ENCODE results near the gene MTCL3.

Gene MTCL3

DNA sequence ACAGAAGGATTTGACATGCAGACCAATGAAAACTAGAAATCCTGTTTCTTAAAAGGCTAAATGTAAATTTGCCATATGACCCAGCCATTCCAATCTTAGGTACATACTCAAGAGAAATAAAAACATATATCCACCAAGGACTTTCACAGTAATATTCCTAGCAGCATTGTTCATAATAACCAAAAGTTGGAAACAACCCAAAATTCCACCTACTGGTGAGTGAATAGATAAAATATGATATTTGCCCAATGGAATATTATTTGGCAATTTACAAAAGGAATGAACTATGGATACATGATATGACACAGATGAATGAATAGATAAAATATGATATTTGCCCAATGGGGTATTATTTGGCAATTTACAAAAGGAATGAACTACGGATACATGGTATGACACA, 22.7 kb downstream of the MTCL3 start:
- no peaks in the 10 kb centered on the region for H3K9me3 Mint-ChIP-seq
- H3K36me3 Mint-ChIP-seq (ENCODE audit: insufficient read depth): peaks cover 5% of the 10 kb centered on the region
- ATAC-seq: no peak
- no peaks in the 10 kb centered on the region for H3K27me3 Mint-ChIP-seq (ENCODE audit: low read depth)
- peaks cover 2% of the 10 kb centered on the region for H3K4me1 Mint-ChIP-seq (ENCODE audit: low read depth)
- H3K4me3 Mint-ChIP-seq: no peak overlapping the region
- DNase-seq: no peak

DNA sequence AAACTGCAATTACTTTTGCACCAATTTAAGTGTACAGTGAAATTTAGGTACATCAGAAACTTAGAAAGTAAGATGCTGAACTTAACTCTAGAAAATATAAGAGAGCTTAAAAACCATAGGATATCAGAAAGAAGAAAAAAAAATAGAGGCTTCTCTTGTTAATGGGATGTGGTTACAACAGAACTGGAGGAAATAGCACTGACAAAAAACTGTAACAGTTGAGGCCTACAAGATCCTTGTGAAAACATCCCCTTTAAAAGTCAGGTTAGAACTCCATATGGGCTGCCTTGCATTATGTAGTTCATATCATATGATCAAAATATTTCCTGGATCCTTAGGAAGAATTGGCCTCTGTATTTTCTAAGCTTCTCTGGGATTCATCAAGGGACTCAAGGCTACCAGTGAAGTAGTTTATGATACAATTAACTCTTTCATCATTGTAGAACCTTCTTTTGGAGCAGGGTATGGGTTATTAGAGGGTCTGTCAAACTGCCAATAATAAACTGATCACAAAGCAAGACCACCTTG, 24.8 kb downstream of the MTCL3 start:
- Mint-ChIP-seq H3K36me3 (ENCODE audit: insufficient read depth) (peaks cover 5% of the 10 kb centered on the region), H3K27me3 (ENCODE audit: low read depth) (no peaks in the 10 kb centered on the region), H3K4me1 (ENCODE audit: low read depth) (peaks cover 2% of the 10 kb centered on the region), H3K4me3 (no peak overlapping the region), H3K9me3 (no peaks in the 10 kb centered on the region)
- no peak for DNase-seq
- ATAC-seq: no peak

DNA sequence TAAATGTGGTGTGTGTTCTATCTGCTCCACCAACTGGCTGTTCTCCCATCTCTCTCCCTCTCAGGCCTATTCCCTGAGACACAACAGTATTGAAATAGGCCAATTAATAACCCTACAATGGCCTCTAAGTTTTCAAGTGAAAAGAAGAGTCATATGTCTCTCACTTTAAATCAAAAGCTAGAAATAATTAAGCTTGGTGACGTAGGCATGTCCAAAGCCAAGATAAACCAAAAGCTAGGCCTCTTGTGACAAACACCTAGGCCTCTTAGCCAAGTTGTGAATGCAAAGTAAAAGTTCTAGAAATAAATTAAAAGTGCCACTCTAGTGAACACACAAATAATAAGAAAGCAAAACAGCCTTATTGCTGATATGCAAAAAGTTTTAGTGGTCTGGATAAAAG, 29.9 kb downstream of the MTCL3 start:
- Mint-ChIP-seq H3K4me1 (ENCODE audit: low read depth) (peaks cover 18% of the 10 kb centered on the region), H3K27me3 (ENCODE audit: low read depth) (no peaks in the 10 kb centered on the region)

DNA sequence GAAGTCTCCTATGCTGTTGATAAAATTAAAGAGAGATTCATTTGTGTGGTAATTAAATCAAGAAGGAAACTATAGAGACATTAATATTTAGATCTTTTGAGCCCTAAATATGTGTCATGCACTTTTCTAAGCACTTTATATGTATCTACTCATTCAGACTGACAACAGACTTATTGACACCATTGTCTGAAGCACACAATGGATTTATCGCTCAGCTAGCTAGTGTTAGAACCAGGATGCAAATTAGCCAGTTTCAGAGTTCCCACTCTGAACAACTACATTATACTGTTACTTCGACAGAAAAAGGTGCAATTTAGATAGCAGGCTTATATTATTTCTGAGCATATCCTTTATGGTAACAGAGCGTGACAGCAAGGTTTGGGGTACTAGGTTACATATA, 32.2 kb downstream of the MTCL3 start:
- Mint-ChIP-seq H3K27me3 (ENCODE audit: low read depth) (no peaks in the 10 kb centered on the region), H3K4me1 (ENCODE audit: low read depth) (peaks cover 25% of the 10 kb centered on the region), H3K4me3 (no peak overlapping the region), H3K36me3 (ENCODE audit: insufficient read depth) (peaks cover 6% of the 10 kb centered on the region), H3K9me3 (peaks cover 6% of the 10 kb centered on the region)
- ATAC-seq (no peak), DNase-seq (no peak)

More for the DNA sequence above, 29.9 kb downstream of the MTCL3 start:
- Mint-ChIP-seq H3K36me3 (ENCODE audit: insufficient read depth) (peaks cover 5% of the 10 kb centered on the region), H3K9me3 (peaks cover 6% of the 10 kb centered on the region), H3K4me3 (no peak overlapping the region)
- no peak for DNase-seq
- ATAC-seq: no peak

DNA sequence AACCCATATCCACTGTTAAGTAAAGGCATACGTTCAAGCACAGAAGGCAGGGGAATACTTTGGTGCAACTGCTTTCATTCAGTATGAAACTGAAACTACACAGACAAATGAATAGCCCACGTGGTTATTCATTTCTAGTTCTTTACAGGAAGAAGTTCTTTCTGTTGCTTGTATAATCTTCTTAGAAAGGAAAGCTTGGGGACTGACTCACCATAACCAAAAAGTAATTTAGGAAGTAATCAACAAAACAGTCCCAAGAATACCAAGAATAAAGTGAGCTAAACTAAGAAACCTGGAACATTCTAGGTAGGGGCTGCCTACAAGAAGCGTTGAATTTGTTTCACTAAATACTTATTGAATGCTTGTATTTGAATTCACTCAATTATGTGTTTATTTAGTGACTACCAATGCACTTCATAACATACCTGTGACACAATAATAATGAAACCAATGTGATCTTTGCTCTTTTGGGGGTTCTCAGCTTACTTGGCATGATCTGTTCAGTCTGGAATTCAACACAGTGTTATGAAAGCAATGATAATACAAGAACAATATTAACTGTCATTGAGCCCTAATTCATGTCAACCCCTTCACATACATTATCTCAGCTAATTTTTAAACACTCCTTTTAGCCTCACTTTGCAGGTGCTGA, 34.8 kb downstream of the MTCL3 start:
- DNase-seq (no peak), ATAC-seq (peak; percentile 87 to 90)

DNA sequence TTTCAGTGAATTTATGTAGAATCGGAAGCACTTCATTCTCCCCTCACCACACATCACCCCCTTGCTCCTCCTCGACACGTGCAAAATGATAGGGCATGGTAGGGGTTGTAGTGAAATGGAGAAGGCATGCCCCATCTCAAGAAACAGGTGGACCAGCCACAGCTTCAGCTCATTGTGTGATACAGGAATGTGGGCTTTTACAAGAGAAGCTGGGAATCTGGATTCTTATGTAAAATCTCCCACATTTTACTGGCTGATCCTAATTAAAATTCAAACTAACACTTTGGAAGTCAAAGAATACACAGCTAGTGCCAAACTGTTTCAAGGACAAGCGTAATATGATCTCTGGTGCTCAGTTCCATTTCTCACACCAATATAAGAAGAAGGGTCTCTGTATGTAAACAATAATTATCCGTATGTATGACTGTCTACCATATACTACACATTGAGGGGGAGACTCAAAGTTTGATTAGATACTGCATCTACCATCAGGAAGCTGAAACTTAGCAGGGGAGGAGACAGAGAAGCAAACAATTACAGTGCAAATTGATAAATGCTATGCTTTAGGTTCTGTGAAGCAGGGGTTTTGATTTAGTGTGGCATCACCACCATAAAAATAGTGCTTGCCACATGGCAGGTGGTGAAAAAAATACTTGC, 35.6 kb downstream of the MTCL3 start:
- peak in 1 of 2 donors; percentile 2 for ATAC-seq
- no peaks in the 10 kb centered on the region for H3K27me3 Mint-ChIP-seq (ENCODE audit: low read depth)
- no peak for DNase-seq
- H3K9me3 Mint-ChIP-seq: peaks cover 6% of the 10 kb centered on the region
- H3K36me3 Mint-ChIP-seq (ENCODE audit: insufficient read depth): peaks cover 6% of the 10 kb centered on the region
- peak overlapping the region; percentile 65 for H3K4me3 Mint-ChIP-seq
- H3K4me1 Mint-ChIP-seq (ENCODE audit: low read depth): peaks cover 25% of the 10 kb centered on the region

More for the DNA sequence above, 34.8 kb downstream of the MTCL3 start:
- H3K36me3 Mint-ChIP-seq (ENCODE audit: insufficient read depth): peaks cover 6% of the 10 kb centered on the region
- H3K27me3 Mint-ChIP-seq (ENCODE audit: low read depth): no peaks in the 10 kb centered on the region
- peaks cover 25% of the 10 kb centered on the region for H3K4me1 Mint-ChIP-seq (ENCODE audit: low read depth)
- H3K4me3 Mint-ChIP-seq: peak overlapping the region; percentile 65
- H3K9me3 Mint-ChIP-seq: peaks cover 6% of the 10 kb centered on the region

DNA sequence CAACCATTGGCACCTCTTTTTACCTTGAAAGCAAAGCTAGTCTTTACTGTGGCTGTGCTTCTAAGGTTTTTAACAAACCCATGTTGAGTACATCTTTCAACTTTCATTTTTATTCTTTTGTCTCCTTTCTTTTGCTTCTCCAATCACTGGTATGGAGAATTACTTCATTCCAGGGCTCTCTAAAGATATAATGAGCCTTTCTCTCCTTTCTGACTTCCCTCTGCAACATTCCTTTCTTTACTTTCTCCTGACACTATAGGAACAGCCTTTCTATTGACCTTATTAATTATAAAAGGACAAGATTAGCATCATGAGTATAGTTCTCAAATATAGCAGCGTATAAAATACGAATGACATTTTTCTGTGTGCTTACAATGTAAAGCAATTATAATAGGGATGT, 36.8 kb downstream of the MTCL3 start:
- peaks cover 16% of the 10 kb centered on the region for H3K36me3 Mint-ChIP-seq (ENCODE audit: insufficient read depth)
- H3K27me3 Mint-ChIP-seq (ENCODE audit: low read depth): no peaks in the 10 kb centered on the region
- DNase-seq: no peak
- no peak overlapping the region for H3K4me3 Mint-ChIP-seq
- H3K4me1 Mint-ChIP-seq (ENCODE audit: low read depth): peaks cover 25% of the 10 kb centered on the region
- no peak for ATAC-seq
- peaks cover 6% of the 10 kb centered on the region for H3K9me3 Mint-ChIP-seq

DNA sequence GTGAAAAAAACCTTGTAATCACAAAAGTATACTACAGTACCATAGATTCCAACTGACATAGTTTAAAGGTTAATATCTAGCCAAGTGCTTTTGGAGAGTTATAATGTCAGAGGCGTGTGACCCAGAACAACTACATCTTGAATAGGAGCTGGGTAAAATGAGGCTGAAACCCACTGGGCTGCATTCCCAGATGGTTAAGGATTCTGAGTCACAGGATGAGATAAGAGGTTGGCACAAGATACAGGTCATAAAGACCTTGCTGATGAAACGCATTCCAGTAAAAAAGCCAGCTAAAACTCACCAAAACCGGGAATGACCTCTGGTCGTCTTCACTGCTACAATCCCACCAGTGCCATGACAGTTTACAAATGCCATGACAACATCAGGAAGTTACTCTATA, 37.5 kb downstream of the MTCL3 start:
- ATAC-seq: no peak
- H3K27me3 Mint-ChIP-seq (ENCODE audit: low read depth): no peaks in the 10 kb centered on the region
- peaks cover 25% of the 10 kb centered on the region for H3K4me1 Mint-ChIP-seq (ENCODE audit: low read depth)
- DNase-seq: no peak
- H3K9me3 Mint-ChIP-seq: peaks cover 6% of the 10 kb centered on the region
- H3K4me3 Mint-ChIP-seq: no peak overlapping the region
- peaks cover 16% of the 10 kb centered on the region for H3K36me3 Mint-ChIP-seq (ENCODE audit: insufficient read depth)

DNA sequence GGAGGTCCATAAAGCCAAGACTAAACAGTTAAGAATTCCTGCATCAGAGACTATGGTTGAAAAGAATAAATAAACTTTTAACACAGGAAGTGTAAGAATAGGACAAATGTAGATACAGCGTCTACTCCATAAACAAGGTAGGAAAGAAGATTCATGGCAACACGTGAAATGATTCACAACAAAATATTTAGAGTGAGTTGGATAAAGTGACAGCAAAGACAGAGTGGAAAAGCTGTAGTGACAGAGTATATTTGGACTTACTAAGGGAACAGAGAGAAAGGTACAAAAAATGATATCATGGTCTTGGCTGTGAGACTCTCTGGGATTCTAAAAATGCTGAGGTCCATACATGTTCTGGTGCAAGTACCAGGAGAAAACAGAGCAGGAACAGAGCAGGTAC, 38.0 kb downstream of the MTCL3 start:
- ATAC-seq (no peak), DNase-seq (no peak)
- Mint-ChIP-seq H3K36me3 (ENCODE audit: insufficient read depth) (peaks cover 20% of the 10 kb centered on the region), H3K27me3 (ENCODE audit: low read depth) (no peaks in the 10 kb centered on the region), H3K4me3 (no peak overlapping the region), H3K9me3 (peaks cover 6% of the 10 kb centered on the region), H3K4me1 (ENCODE audit: low read depth) (peaks cover 25% of the 10 kb centered on the region)

DNA sequence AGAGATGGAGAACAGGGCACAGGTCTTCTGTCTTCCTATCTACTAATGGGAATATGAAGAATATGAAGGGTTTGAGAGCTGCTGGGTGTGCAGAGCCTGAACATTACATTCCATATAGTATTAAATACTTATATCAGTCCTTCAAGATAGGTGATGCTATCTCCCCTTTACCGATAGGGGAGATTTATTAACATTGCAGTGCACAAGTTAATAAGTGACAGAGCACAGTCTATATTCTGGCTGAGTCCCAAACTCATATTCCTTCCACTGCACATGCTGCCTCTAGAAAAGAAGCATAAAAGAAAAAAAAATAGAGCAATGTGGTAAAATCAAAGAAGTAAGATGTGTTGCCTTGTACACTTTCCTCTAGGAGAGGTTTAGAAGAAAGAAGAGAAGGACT, 41.5 kb downstream of the MTCL3 start:
- Mint-ChIP-seq H3K9me3 (no peaks in the 10 kb centered on the region), H3K36me3 (ENCODE audit: insufficient read depth) (peaks cover 25% of the 10 kb centered on the region)

DNA sequence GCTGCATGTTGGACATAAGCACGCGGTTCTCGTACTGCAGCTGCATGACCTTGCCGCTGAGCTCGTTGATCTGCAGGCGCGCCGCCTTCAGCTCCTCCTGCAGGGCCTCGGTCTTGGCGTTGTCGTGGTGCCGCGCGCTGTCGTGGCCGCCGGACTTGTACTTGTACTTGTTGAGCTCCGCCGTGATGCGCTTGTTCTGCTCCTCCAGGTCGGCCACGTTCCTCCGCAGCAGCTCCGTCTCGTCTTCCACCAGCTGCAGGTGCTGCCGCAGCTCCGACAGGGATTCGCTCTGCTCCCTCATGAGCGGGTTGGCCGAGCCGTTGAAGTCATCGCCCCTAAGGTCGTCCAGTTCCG, 43.3 kb downstream of the MTCL3 start:
- Mint-ChIP-seq H3K4me3 (no peak overlapping the region), H3K36me3 (ENCODE audit: insufficient read depth) (peaks cover 20% of the 10 kb centered on the region), H3K27me3 (ENCODE audit: low read depth) (peaks cover 1% of the 10 kb centered on the region), H3K9me3 (no peaks in the 10 kb centered on the region), H3K4me1 (ENCODE audit: low read depth) (no peaks in the 10 kb centered on the region)
- DNase-seq (no peak), ATAC-seq (no peak)

More for the DNA sequence above, 41.5 kb downstream of the MTCL3 start:
- Mint-ChIP-seq H3K27me3 (ENCODE audit: low read depth) (peaks cover 1% of the 10 kb centered on the region), H3K4me3 (no peak overlapping the region), H3K4me1 (ENCODE audit: low read depth) (no peaks in the 10 kb centered on the region)
- DNase-seq: no peak
- no peak for ATAC-seq

DNA sequence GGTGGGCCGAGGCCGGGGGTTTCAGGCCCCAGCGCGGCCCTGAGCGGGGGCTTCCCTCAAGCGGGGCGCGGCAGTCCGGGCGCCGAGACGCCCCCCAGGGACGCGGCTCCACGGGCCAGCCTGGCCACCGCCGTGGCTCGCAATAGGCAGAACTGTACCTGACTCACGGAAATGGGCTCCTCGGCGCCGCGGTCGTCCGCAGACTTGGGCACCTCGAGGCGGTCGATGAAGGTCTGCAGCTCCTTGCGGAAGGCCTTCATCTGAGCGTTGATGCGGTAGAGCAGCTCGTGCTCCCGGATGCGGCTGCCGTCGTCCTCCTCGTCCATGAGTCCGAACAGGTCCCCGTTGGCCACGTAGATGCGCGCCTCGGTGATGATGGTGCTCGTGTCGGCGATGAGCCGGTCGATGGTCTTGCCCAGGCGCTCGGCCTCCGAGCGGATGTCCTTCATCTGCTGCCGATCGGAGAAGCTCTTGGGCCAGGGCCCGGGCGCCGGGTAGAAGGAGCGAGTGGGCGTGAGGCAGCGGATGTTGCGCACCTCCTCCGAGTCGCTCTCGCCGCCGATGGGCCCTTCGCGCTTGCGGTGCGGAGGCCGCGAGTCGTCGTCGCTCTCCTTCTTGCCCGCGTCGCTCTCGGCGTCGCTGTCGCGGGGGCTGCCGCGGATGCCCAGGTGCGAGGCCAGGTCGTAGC, 43.9 kb downstream of the MTCL3 start:
- DNase-seq: no peak
- Mint-ChIP-seq H3K9me3 (no peaks in the 10 kb centered on the region), H3K4me1 (ENCODE audit: low read depth) (no peaks in the 10 kb centered on the region), H3K27me3 (ENCODE audit: low read depth) (peaks cover 1% of the 10 kb centered on the region), H3K36me3 (ENCODE audit: insufficient read depth) (peaks cover 20% of the 10 kb centered on the region), H3K4me3 (no peak overlapping the region)
- no peak for ATAC-seq

DNA sequence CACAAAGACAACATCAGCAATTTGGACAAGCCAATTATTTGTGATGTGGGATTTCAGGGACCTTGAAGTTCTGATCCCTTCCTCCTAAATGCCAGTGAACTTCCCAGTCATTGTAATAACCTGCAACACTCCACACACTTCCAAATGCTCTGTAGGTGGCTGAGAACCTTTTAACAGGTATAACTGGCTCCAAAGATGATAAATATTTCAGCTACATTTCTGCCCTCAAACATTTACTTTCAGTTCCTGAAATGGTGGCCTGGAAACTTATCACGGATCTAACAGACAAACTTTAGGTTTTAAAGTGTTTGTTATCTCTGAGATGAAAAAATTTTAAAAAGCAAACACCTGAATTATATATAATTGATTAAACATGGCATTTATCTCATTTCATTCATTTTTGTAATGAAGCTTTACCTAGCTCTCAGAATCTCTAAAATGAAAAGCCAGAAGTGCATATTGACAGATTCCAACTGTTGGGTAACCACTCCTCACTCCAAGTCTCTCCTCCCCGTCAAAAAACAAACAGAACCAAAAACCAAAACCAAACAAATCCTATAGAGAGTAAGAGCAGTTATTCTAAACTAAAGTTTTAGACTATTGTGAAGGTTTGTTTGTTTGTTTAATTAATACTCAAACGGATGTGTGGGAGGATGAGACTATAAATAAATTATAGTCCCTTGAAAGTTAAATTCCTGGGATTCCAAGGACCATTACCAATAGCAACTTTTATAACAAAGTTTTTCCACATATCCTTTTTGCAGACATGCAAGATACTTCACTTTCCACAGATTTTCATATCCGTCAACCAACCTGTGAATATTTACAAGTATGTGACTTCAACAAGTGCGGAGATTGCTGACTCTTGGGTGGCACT, 47.5 kb downstream of the MTCL3 start:
- no peaks in the 10 kb centered on the region for H3K4me1 Mint-ChIP-seq (ENCODE audit: low read depth)
- H3K36me3 Mint-ChIP-seq (ENCODE audit: insufficient read depth): peaks cover 10% of the 10 kb centered on the region
- DNase-seq: no peak
- no peak overlapping the region for H3K4me3 Mint-ChIP-seq
- no peaks in the 10 kb centered on the region for H3K9me3 Mint-ChIP-seq
- peaks cover 1% of the 10 kb centered on the region for H3K27me3 Mint-ChIP-seq (ENCODE audit: low read depth)
- no peak for ATAC-seq

DNA sequence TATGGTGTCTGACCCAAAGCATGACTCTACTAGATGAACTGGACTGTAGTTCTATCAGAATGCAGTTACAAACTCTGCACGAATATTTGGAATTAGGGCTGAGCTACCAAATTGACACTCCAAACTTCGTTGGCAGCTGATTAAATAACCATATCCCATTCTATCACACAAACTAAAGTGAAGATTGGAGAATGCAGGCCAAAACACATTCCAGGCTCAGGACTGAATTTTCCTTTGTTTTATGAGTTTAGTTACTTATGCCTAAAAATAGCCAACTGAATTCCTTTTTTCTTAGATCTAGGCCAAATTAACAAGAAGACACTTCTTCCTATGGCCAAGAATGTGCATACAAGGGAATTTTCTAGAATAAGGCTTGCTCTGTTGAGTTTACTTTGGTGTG, 50.2 kb downstream of the MTCL3 start:
- no peak for DNase-seq
- H3K4me3 Mint-ChIP-seq: no peak overlapping the region
- H3K36me3 Mint-ChIP-seq (ENCODE audit: insufficient read depth): peaks cover 1% of the 10 kb centered on the region
- no peaks in the 10 kb centered on the region for H3K4me1 Mint-ChIP-seq (ENCODE audit: low read depth)
- H3K9me3 Mint-ChIP-seq: no peaks in the 10 kb centered on the region
- ATAC-seq: no peak
- H3K27me3 Mint-ChIP-seq (ENCODE audit: low read depth): no peaks in the 10 kb centered on the region

All from activated T-cell treated with anti-CD3 and anti-CD28 coated beads, Interleukin-2, amount 50 U/mL, for 4 hours (primary cell).